IPS-20b (cell line): ENCODE data around the gene PRKCB.

ENCODE experiments used
- H3K27ac ChIP-seq: one replicate; pipeline ENCODE4 v1.5.1; 2013; ENCODE audit warnings: low read length
- H3K27me3 ChIP-seq: 2 replicates; pipeline ENCODE4 v1.6.1; 2013; ENCODE audit warnings: mild to moderate bottlenecking, low read length, inconsistent platforms; ENCODE audit not compliant: insufficient read depth
- H3K36me3 ChIP-seq: 2 replicates; pipeline ENCODE4 v1.6.1; 2013; ENCODE audit warnings: low read depth, mild to moderate bottlenecking, inconsistent platforms, low read length, moderate library complexity; ENCODE audit not compliant: insufficient read depth
- H3K4me1 ChIP-seq: 2 replicates; pipeline ENCODE4 v1.6.1; 2013; ENCODE audit warnings: mild to moderate bottlenecking, control low read depth, inconsistent platforms, low read length, moderate library complexity; ENCODE audit not compliant: insufficient read depth
- H3K4me3 ChIP-seq: 2 replicates; pipeline ENCODE4 v1.5.1; 2013; ENCODE audit warnings: mild to moderate bottlenecking, low read length, inconsistent platforms
- H3K9ac ChIP-seq: 2 replicates; pipeline ENCODE4 v1.6.1; 2013; ENCODE audit warnings: low read depth, mild to moderate bottlenecking, inconsistent platforms, low read length, moderate library complexity
- H3K9me3 ChIP-seq: 2 replicates; pipeline ENCODE4 v1.6.1; 2013; ENCODE audit warnings: mild to moderate bottlenecking, low read depth, low read length, inconsistent platforms; ENCODE audit not compliant: insufficient read depth

PRKCB gene

DNA sequence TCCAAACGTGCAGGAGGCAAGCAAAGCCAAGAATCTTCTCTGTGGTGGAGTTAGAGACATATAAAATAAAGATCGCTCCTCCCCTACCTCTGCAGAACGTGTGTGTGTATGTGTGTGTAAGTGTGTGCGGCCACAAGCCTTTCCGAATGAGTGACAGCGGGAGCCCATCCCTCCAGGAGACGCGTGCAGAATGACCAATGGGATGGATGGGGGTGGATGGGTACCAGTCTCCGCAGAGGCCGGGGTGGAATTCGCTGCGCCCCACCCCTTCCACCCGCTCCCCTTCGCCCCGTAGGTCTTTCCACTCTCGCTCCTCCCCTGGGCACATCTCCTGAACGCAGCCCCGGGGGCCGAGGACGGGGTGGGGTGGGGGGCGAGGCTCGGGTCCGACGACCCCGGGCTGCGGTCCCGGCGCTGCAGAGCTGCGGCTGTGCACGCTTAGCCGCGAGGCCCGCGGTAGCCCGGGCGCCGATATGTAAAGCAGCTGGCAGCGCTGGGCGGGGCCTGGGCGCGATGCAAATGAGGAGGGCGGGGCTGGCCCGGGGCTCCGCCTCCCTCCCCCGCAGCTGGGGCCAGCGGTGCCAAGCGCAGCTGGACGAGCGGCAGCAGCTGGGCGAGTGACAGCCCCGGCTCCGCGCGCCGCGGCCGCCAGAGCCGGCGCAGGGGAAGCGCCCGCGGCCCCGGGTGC is at the start of gene PRKCB:
TSS of gene PRKCB (plus strand) at position 594 of the 688 bp plus-strand sequence.
- no peak within 1 kb of the TSS for H3K9ac ChIP-seq

DNA sequence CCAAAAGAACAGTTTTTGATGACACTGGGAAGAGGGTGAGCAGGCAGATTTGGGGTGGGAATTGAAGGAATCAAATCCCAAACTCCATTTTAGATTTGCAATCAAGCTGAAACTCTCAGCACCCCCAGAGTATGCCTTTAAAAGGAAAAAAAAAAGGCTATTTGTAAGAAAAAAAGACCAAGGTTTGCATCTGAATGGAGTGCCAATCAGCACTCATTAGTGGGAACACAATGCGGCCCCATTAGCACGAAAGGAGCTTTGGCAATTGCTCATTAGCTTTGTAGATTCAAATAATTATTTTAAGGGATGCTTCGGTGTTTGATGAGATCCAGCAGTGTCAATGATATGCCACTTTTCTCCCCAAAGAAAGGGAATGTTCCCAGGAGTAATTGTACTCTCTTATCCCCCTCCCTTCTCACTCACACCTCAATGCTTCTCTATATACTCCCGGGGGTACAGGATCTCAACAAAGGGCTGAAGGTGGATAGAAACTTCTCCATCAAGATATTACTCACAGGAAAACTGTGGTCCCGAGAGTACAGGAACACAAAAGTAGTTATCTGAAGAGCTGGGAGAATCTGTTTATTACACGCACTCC is 48.7 kb upstream of the PRKCB start:
- peak overlapping the region; percentile 75 for H3K27ac ChIP-seq
- peak overlapping the region; percentile 73 for H3K9ac ChIP-seq
- no peaks in the 10 kb centered on the region for H3K36me3 ChIP-seq
- H3K4me3 ChIP-seq, result peak overlapping the region; percentile 49; the same call in 1 of the 2 replicates
- no peaks in the 10 kb centered on the region for H3K9me3 ChIP-seq
- H3K27me3 ChIP-seq, result no peaks in the 10 kb centered on the region; the same call in 1 of the 2 replicates
- peaks cover 14% of the 10 kb centered on the region; the same call in 1 of the 2 replicates for H3K4me1 ChIP-seq

More for the DNA sequence above, at the start of gene PRKCB:
- Histone ChIP-seq H3K4me1 (no peaks in the 10 kb centered on the region), H3K4me3 (peak within 1 kb of the TSS; percentile 66), H3K9me3 (no peaks in the 10 kb centered on the region), H3K27me3 (peaks cover 77% of the 10 kb centered on the region), H3K36me3 (no peaks in the 10 kb centered on the region), H3K27ac (no peak within 1 kb of the TSS)

DNA sequence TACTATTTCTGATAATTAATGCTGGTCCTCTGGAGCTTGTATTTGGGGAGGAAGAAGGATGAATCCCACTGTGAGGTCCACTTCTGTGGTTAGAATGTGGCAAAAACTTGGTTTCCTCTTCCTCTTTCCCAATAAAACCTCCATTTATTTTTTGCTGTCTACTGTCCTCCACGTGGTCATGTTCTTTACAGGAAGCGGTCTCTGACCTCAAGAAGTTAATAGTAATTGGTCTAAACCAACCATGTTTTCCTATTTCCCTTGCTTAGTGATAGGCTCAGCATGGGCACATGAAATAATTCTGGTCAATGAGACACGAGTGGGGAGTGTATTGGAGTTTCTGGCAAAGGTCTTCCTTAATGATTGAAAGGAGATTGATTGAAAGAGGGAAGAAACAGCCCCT is 47.1 kb upstream of the PRKCB start:
- Histone ChIP-seq H3K9me3 (no peaks in the 10 kb centered on the region), H3K36me3 (no peaks in the 10 kb centered on the region), H3K4me1 (peaks cover 14% of the 10 kb centered on the region; the same call in 1 of the 2 replicates), H3K9ac (no peak overlapping the region), H3K27me3 (no peaks in the 10 kb centered on the region; the same call in 1 of the 2 replicates), H3K4me3 (no peak overlapping the region), H3K27ac (no peak overlapping the region)

DNA sequence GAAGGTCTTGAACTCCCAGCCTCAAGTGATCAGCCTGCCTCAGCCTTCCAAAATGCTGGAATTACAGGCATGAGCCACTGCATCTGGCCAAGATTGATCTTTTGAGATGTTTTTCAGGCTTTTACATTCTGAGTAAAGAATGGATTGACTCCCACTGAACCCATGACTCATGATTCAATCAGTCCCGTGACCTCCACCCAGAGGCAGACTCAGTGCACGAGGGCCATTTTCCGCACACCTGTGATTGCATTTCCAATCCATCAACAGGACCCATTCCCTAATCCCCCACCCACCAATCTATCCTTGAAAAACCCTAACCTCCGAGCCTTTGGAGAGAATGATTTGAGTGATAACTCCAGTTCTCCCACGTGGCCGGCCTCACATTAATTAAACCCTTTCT is 40.4 kb upstream of the PRKCB start:
- no peaks in the 10 kb centered on the region for H3K36me3 ChIP-seq
- no peaks in the 10 kb centered on the region for H3K27me3 ChIP-seq
- H3K4me3 ChIP-seq, result no peak overlapping the region
- H3K4me1 ChIP-seq, result peaks cover 8% of the 10 kb centered on the region; the same call in 1 of the 2 replicates
- no peak overlapping the region for H3K9ac ChIP-seq
- no peak overlapping the region for H3K27ac ChIP-seq
- H3K9me3 ChIP-seq, result no peaks in the 10 kb centered on the region

DNA sequence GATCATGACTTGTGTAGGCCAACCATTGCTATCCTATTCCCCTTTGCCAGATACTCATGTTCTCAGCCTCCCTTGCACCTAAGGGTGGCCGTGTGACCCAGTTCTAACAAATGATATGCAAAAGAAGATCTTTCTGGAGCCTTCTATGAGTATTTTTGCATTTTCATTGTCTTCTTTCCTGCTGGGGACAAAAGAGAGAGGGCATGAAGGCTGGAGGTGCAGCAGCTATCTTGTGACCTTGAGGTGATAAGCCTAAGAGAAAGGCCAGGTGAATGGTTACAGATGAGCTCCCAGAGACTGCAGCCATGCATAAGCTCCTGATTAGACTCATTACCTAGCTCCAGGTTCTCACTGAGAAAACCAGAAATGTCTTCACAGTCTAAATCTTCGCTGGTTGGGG is 38.8 kb upstream of the PRKCB start:
- Histone ChIP-seq H3K9me3 (no peaks in the 10 kb centered on the region), H3K27me3 (no peaks in the 10 kb centered on the region), H3K4me1 (peaks cover 5% of the 10 kb centered on the region; the same call in 1 of the 2 replicates), H3K27ac (no peak overlapping the region), H3K36me3 (no peaks in the 10 kb centered on the region), H3K9ac (no peak overlapping the region), H3K4me3 (no peak overlapping the region)

DNA sequence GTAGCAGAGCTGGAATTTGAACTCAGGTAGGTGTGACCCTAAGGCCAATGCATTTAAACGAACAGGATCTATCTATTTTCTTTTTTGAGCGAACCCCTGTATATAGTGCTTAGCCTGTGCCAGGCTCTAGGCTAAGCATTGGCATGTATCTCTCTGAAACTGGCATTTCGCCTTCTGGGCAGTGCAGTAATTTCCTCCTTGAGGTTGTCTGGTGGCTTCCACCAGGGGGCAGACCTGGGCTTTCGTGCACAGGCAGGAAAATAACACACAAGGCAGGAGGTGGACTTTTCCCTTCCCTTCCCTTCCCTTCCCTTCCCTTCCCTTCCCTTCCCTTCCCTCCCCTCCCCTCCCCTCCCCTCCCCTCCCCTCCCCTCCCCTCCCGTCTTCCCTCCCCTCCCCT is 34.4 kb upstream of the PRKCB start:
- Histone ChIP-seq H3K27me3 (no peaks in the 10 kb centered on the region), H3K27ac (no peak overlapping the region), H3K9ac (no peak overlapping the region), H3K9me3 (no peaks in the 10 kb centered on the region), H3K36me3 (no peaks in the 10 kb centered on the region), H3K4me1 (peaks cover under 1% of the 10 kb centered on the region; the same call in 1 of the 2 replicates), H3K4me3 (no peak overlapping the region)

DNA sequence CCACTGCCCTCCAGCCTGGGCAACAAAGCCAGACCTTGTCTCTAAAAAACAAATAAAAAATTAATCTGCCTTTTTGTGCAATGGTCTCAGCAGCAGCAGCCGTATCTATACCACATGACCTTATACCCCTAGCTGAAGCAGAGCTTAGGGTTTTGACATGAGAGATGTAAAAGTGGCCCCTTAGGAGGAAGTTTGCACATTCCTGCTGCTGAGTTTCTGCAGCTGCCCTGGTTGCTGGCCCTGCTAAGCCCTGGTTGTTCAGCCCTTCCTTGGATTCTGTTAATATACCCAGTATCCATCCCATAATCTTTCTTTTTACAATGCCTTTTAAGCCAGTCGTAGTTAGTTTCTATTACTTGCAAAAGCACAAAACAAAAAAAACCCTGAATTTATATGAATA is 33.0 kb upstream of the PRKCB start:
- no peaks in the 10 kb centered on the region for H3K36me3 ChIP-seq
- H3K27me3 ChIP-seq, result no peaks in the 10 kb centered on the region; the same call in 1 of the 2 replicates
- no peak overlapping the region for H3K27ac ChIP-seq
- no peak overlapping the region for H3K4me3 ChIP-seq
- H3K9me3 ChIP-seq, result no peaks in the 10 kb centered on the region
- H3K9ac ChIP-seq, result no peak overlapping the region
- H3K4me1 ChIP-seq, result no peaks in the 10 kb centered on the region

DNA sequence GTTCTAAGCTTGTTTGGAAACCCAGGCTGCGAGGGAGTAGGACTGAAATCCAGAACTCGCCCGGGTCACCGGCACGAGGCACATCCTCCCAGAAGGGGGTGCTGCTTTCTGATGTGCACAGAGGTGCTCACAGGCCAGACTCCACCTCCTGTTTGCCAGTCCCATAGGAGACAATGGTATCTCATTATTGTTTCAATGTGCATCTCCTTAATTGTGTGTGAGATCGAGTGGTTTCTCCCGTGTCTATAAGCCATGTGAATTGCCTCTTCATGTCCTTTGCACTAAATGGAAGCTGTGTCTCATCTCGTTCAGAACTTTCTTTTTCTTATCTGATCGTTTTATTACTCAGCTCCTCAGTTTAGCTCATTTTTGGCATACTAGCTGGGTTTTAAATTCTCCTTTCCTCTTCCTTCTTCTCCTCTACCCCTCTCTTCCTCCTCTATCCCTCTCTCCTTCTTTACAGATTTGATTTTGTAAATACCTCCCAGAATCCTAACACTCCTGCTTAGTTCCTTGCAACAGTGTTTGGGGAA is 32.1 kb upstream of the PRKCB start:
- no peak overlapping the region for H3K27ac ChIP-seq
- H3K9me3 ChIP-seq, result no peaks in the 10 kb centered on the region
- no peak overlapping the region for H3K9ac ChIP-seq
- no peaks in the 10 kb centered on the region for H3K36me3 ChIP-seq
- H3K4me3 ChIP-seq, result no peak overlapping the region
- no peaks in the 10 kb centered on the region for H3K4me1 ChIP-seq
- H3K27me3 ChIP-seq, result no peaks in the 10 kb centered on the region; the same call in 1 of the 2 replicates

DNA sequence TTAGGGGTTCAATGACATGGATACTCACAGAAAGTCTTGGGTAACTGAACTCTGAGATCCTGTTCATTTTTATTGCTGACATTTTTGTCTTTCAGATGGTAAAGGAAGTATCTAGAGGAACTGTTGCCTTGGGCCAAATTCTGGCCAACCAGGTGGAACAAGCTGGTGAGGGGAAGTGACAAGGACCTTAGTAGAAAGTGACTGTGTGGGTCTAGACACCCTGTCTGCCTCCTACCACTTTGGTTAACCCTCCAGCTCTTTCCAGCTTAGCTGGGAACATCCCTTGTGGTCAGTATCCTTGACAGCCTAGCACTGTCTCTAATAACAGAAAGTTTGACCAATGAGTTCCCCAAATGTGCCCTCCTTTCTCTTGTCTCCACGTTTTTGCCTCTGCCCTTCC is 28.8 kb upstream of the PRKCB start:
- no peaks in the 10 kb centered on the region; the same call in 1 of the 2 replicates for H3K27me3 ChIP-seq
- no peak overlapping the region for H3K9ac ChIP-seq
- H3K9me3 ChIP-seq, result no peaks in the 10 kb centered on the region
- H3K27ac ChIP-seq, result no peak overlapping the region
- H3K36me3 ChIP-seq, result no peaks in the 10 kb centered on the region
- H3K4me3 ChIP-seq, result no peak overlapping the region
- H3K4me1 ChIP-seq, result no peaks in the 10 kb centered on the region

DNA sequence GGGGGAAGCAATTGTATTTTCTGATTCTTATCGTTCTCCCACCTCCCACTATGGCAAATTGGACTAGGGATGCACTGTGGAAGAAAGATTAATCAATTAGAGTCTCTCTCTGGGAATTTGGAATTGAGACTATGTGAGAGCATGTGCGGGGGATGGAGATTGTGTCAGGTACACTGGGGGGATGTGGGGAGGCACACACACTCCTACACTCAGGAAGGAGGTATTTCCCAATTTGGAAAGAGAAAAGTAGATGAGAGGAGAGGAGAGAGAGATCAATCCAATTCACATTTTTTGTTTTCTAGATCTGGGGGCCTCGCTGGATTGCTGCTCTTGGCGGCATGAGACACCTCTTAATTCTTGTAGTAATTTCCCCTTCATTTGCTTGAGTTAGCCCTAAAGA is 14.3 kb upstream of the PRKCB start:
- Histone ChIP-seq H3K27ac (no peak overlapping the region), H3K27me3 (peaks cover 6% of the 10 kb centered on the region; the same call in 1 of the 2 replicates)

DNA sequence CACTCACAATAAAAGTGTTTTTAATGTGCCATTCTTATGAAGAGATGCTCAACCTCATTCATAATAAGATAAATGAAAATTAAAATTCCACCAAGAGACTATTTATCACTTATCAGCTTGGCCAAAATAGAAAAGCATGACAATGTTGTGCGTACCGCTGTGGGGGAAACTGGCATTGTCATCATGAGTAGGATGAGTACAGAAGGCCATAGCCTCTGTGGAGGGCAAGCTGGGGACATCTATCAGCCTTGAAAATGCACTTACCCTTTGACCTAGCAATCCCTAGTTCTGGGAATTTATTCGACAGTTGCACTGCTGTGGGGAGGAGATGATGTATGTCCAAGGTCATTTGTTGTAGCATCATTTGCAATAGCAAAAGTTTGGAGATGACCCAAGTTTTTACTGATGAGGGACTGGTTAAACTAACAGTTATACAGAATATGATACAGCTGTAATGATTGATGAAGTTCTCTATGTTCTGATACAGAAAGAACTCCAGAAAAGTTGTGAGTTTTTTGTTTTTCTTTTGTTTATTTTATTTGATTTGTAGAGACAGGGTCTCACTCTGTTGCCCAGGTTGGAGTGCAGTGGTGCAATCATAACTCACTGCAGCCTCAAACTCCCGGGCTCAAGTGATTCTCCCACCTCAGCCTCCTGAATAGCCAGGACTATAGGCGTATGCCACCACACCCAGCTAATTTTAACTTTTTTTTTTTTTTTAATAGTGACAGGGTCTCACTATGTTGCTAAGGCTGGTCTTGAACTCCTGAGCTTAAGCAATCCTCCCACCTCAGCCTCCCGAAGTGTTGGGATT is 13.7 kb upstream of the PRKCB start:
- Histone ChIP-seq H3K27ac (no peak overlapping the region), H3K36me3 (no peaks in the 10 kb centered on the region), H3K4me1 (no peaks in the 10 kb centered on the region), H3K9me3 (no peaks in the 10 kb centered on the region), H3K9ac (no peak overlapping the region), H3K27me3 (peaks cover 12% of the 10 kb centered on the region; the same call in 1 of the 2 replicates), H3K4me3 (no peak overlapping the region)

More for the DNA sequence above, 14.3 kb upstream of the PRKCB start:
- no peaks in the 10 kb centered on the region for H3K4me1 ChIP-seq
- H3K4me3 ChIP-seq, result no peak overlapping the region
- no peak overlapping the region for H3K9ac ChIP-seq
- no peaks in the 10 kb centered on the region for H3K36me3 ChIP-seq
- no peaks in the 10 kb centered on the region for H3K9me3 ChIP-seq
